Ovary (tissue), 3 donors: ENCODE data around the gene ANAPC16.

Source experiments
- EP300 ChIP-seq: sonication (generic); formaldehyde crosslinking; IDR thresholded peaks from one replicate; pipeline ENCODE4 v1.6.1; 2017; ENCODE audit warnings: antibody characterized with exemption
- POLR2A ChIP-seq: fragments of 450-650 bp; IDR thresholded peaks from one replicate; pipeline ENCODE4 v1.6.1; 2017; ENCODE audit warnings: antibody characterized with exemption, mild to moderate bottlenecking, moderate library complexity
- TF ChIP-seq, protein P1 (sequence below), 3 donors: fragments of 450-650 bp in 2 of 3; fragments of 200-600 bp in 1 of 3; IDR thresholded peaks; one replicate each; pipeline versions ENCODE4 v1.5.1 to v1.8.0; 2016 to 2022; ENCODE audit warnings: antibody characterized with exemption in 3 of 3, mild to moderate bottlenecking in 1 of 3
- donor health status: DM: no; HTN: no; CAD: no.

DNA sequence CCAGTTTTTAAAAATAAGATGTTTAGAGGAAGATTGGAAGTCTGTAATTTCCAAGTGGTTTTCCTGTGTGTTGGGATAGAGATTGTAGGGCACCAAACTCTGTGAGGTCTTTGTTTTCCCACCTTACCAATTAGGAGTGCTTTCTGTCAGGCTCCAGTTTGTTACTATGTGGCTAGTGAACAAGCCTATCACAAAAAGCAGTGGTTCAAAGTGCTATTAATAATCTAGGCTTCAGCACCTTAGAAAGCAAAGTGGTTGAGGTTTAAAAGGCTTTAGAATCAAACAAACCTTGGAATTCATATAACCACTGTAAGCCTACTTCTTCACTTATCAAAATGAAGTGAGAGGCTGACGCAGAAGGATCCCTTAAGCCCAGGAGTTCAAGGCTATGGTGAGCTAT, 11.1 kb upstream of the ANAPC16 start:
- TF ChIP-seq, protein P1, sequence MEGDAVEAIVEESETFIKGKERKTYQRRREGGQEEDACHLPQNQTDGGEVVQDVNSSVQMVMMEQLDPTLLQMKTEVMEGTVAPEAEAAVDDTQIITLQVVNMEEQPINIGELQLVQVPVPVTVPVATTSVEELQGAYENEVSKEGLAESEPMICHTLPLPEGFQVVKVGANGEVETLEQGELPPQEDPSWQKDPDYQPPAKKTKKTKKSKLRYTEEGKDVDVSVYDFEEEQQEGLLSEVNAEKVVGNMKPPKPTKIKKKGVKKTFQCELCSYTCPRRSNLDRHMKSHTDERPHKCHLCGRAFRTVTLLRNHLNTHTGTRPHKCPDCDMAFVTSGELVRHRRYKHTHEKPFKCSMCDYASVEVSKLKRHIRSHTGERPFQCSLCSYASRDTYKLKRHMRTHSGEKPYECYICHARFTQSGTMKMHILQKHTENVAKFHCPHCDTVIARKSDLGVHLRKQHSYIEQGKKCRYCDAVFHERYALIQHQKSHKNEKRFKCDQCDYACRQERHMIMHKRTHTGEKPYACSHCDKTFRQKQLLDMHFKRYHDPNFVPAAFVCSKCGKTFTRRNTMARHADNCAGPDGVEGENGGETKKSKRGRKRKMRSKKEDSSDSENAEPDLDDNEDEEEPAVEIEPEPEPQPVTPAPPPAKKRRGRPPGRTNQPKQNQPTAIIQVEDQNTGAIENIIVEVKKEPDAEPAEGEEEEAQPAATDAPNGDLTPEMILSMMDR (IDR thresholded peaks at IDR 0.05), result no peak
- TF ChIP-seq POLR2A (no peak), EP300 (no peak)
